Measurements from ENCODE around the gene CAT. TPM values are rescaled to one million over a fixed set of nuclear protein-coding genes. Genes with fewer than 3 reads are reported as not detected.

The CAT gene
- total RNA-seq, 4 donors from 2014 or later = 81.0 to 213 (median 125) TPM

DNA sequence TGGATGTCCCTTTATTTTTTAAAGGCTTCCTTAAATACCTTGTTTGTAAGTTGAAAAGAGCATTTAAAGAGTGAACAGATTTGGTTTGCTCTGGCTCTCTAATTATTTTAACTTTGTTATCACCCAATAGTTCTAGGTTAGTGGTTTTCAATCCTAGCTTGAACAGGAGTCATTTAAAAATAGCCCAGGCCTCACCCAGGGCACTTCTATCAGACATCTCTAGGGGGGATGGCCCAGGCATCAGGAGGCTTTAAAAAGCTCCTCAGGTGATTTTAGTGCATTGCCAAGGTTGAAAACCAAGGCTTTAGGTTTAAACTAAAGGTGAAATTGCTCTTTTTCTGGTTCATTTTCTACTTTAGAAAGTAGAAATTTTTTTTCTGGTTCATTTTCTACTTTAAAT, 8.3 kb downstream of the CAT start:
- H3K4me3 ChIP-seq = no peak overlapping the region
- no peaks in the 10 kb centered on the region for H3K9me3 ChIP-seq
- no peak for ATAC-seq
- peaks cover 0 to 32% (median 0%) of the 10 kb centered on the region in 3 donors for H3K4me1 ChIP-seq
- TF ChIP-seq POLR2A (IDR thresholded peaks at IDR 0.05) = no peak
- no peak for TF ChIP-seq POLR2AphosphoS5 (IDR thresholded peaks at IDR 0.05)
- TF ChIP-seq, protein P1, sequence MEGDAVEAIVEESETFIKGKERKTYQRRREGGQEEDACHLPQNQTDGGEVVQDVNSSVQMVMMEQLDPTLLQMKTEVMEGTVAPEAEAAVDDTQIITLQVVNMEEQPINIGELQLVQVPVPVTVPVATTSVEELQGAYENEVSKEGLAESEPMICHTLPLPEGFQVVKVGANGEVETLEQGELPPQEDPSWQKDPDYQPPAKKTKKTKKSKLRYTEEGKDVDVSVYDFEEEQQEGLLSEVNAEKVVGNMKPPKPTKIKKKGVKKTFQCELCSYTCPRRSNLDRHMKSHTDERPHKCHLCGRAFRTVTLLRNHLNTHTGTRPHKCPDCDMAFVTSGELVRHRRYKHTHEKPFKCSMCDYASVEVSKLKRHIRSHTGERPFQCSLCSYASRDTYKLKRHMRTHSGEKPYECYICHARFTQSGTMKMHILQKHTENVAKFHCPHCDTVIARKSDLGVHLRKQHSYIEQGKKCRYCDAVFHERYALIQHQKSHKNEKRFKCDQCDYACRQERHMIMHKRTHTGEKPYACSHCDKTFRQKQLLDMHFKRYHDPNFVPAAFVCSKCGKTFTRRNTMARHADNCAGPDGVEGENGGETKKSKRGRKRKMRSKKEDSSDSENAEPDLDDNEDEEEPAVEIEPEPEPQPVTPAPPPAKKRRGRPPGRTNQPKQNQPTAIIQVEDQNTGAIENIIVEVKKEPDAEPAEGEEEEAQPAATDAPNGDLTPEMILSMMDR (IDR thresholded peaks at IDR 0.05) = no peak
- no peak for TF ChIP-seq EP300 (IDR thresholded peaks at IDR 0.05)
- H3K27me3 ChIP-seq = no peaks in the 10 kb centered on the region
- no peak overlapping the region for H3K27ac ChIP-seq
- H3K36me3 ChIP-seq = peaks cover 0 to 32% of the 10 kb centered on the region in 2 donors

DNA sequence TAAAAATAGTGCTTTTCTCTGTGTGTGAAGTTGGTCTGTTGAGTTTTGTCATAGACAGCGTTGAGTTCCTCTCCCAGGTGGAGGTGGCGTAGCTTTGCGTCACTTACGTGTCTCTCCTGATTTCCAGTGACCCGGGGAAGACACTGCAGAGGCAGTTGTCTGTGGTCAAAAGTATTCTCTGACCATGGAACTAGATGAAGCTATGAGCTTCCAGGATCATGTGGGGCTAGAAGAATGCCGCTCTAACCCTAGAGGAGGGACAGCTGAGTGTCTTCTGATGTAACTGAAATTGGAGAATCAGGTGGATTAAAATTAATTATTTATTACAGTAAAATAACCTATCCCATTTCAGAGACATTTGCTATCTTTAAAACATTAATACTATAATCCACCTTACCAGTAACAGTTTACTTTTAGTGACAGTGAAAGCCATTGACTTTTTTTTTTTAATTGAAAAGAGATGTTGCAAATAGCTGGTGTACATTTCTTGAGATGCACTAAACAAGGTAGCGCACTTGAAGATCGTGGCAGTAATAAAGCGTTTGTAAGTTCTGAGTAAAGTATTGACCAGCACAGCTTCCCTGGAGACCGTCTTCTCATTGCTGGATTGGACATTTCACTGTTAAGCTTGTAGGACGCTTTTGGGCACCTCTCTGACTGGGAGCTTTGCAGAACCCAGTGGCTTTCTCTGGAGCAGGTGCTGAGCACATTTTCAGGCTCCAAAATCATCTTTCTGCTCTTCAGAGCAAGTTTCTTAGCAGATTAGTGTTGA, 9.7 kb downstream of the CAT start:
- WGBS, 2 donors (ENCODE audit: low coverage in 1 of 2) = 91 to 98% methylated on average over 11 of the region's 11 CpGs
- Histone ChIP-seq H3K4me1 (peaks cover 0 to 19% (median 0%) of the 10 kb centered on the region in 3 donors), H3K27ac (no peak overlapping the region), H3K9me3 (no peaks in the 10 kb centered on the region), H3K27me3 (no peaks in the 10 kb centered on the region), H3K36me3 (peaks cover 0 to 46% of the 10 kb centered on the region in 2 donors), H3K4me3 (no peak overlapping the region)
- ATAC-seq = no peak
- TF ChIP-seq, protein P1 (IDR thresholded peaks at IDR 0.05) = no peak
- no peak for TF ChIP-seq EP300 (IDR thresholded peaks at IDR 0.05)
- no peak for TF ChIP-seq POLR2A (IDR thresholded peaks at IDR 0.05)
- TF ChIP-seq POLR2AphosphoS5 (IDR thresholded peaks at IDR 0.05) = no peak

DNA sequence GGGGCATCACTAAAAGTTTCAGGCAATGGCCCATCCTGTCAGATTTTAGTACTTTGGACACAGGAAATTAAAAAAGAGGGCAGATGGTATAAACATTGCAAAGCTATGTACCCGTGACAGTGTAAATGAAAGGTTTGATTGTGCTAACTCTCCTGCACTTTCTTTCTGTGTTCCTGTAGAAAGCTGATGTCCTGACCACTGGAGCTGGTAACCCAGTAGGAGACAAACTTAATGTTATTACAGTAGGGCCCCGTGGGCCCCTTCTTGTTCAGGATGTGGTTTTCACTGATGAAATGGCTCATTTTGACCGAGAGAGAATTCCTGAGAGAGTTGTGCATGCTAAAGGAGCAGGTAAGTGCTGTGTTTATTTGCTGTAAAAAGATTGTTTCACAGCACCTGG, 10.3 kb downstream of the CAT start:
- TF ChIP-seq POLR2AphosphoS5 (IDR thresholded peaks at IDR 0.05) = no peak
- TF ChIP-seq, protein P1 (IDR thresholded peaks at IDR 0.05) = no peak
- no peak for TF ChIP-seq EP300 (IDR thresholded peaks at IDR 0.05)
- TF ChIP-seq POLR2A (IDR thresholded peaks at IDR 0.05) = no peak
- H3K4me1 ChIP-seq = peaks cover 0 to 13% (median 0%) of the 10 kb centered on the region in 3 donors
- WGBS, 2 donors (ENCODE audit: low coverage in 1 of 2) = 34 to 69% methylated on average over 2 to 3 of the region's 3 CpGs
- H3K36me3 ChIP-seq = peaks cover 0 to 52% of the 10 kb centered on the region in 2 donors
- no peaks in the 10 kb centered on the region for H3K27me3 ChIP-seq
- ATAC-seq = no peak
- H3K9me3 ChIP-seq = no peaks in the 10 kb centered on the region
- H3K27ac ChIP-seq = no peak overlapping the region
- no peak overlapping the region for H3K4me3 ChIP-seq

DNA sequence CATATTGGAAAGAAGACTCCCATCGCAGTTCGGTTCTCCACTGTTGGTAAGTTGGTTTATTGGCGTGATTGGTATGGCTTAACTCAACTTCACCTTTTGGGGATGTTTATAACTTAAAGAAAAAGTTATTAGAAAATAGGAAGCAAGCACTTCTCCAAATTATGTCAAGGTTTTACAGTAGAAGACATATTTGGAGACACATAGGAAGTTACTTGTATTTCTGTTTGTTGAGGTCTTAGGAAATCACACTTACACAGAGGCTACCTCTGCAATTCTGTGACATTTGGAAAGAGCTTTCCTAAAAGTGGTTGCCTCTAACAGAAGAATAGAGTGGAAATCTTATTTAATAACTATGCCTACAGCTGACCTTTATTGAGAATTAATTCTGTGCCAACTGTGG, 12.3 kb downstream of the CAT start:
- H3K36me3 ChIP-seq = peaks cover 3 to 73% of the 10 kb centered on the region in 2 donors
- H3K4me3 ChIP-seq = no peak overlapping the region
- 95 to 96% methylated on average over 3 of the region's 3 CpGs for WGBS, 2 donors (ENCODE audit: low coverage in 1 of 2)

More for the DNA sequence above, 12.3 kb downstream of the CAT start:
- TF ChIP-seq POLR2A (IDR thresholded peaks at IDR 0.05) (no peak), EP300 (IDR thresholded peaks at IDR 0.05) (no peak), POLR2AphosphoS5 (IDR thresholded peaks at IDR 0.05) (no peak)
- TF ChIP-seq, protein P1 (IDR thresholded peaks at IDR 0.05) = no peak
- Histone ChIP-seq H3K9me3 (no peaks in the 10 kb centered on the region), H3K27ac (no peak overlapping the region), H3K27me3 (no peaks in the 10 kb centered on the region), H3K4me1 (peaks cover 0 to 10% (median 0%) of the 10 kb centered on the region in 3 donors)
- no peak for ATAC-seq
